Gastroesophageal sphincter (tissue), 4 donors: ENCODE data around the gene HS6ST2. TPM values are rescaled to one million over a fixed set of nuclear protein-coding genes. Genes with fewer than 3 reads are reported as not detected.

Experiments
- ATAC-seq: fragments of 150-250 bp; one replicate; pipeline ENCODE4 v1.9.1; 2016; ENCODE audit warnings: mild to moderate bottlenecking, moderate library complexity
- H3K27ac ChIP-seq, 4 donors: fragments of 200-600 bp; sonication (generic) in 3 of 4; 1 replicate in 3 of 4; 2 replicates in 1 of 4; pipeline ENCODE4 v1.5.1; 2016 to 2019
- H3K27me3 ChIP-seq: fragments of 200-600 bp; sonication (generic); one replicate; pipeline ENCODE4 v1.5.1; 2019
- H3K36me3 ChIP-seq, 2 donors: fragments of 200-600 bp; sonication (generic); one replicate each; pipeline ENCODE4 v1.5.1; 2019; ENCODE audit warnings: control low read depth in 1 of 2
- H3K4me1 ChIP-seq, 3 donors: fragments of 200-600 bp; sonication (generic); 1 replicate in 2 of 3; 2 replicates in 1 of 3; pipeline ENCODE4 v1.5.1; 2016 to 2019; ENCODE audit warnings: control low read depth in 2 of 3
- H3K4me3 ChIP-seq, 2 donors: fragments of 200-600 bp; sonication (generic); one replicate each; pipeline ENCODE4 v1.5.1; 2019; ENCODE audit warnings: mild to moderate bottlenecking in 1 of 2, moderate library complexity in 1 of 2
- H3K9me3 ChIP-seq, 3 donors: fragments of 200-600 bp; sonication (generic); one replicate each; pipeline ENCODE4 v1.5.1; 2017 to 2019; ENCODE audit warnings: control low read depth in 2 of 3
- CTCF ChIP-seq, 4 experiments: fragments of 200-600 bp in 2 of 4; fragments of 450-650 bp in 2 of 4; sonication (generic) in 1 of 4; IDR thresholded peaks; one replicate each; pipeline ENCODE4 v1.5.1; 2017 to 2019; ENCODE audit warnings: antibody characterized with exemption in 4 of 4, mild to moderate bottlenecking in 2 of 4, moderate library complexity in 2 of 4
- EP300 ChIP-seq: sonication (generic); formaldehyde crosslinking; IDR thresholded peaks from one replicate; pipeline ENCODE4 v1.6.1; 2017; ENCODE audit warnings: antibody characterized with exemption, mild to moderate bottlenecking
- POLR2A ChIP-seq, 2 donors: fragments of 450-650 bp; IDR thresholded peaks; one replicate each; pipeline ENCODE4 v1.6.1; 2017; ENCODE audit warnings: antibody characterized with exemption in 2 of 2, mild to moderate bottlenecking in 2 of 2, moderate library complexity in 1 of 2
- POLR2AphosphoS5 ChIP-seq: sonication (generic); formaldehyde crosslinking; IDR thresholded peaks from one replicate; pipeline ENCODE4 v1.6.1; 2017; ENCODE audit warnings: antibody characterized with exemption
- WGBS, 2 donors: methylation state at CpG; one replicate each; pipeline ENCODE4 v1.1.5; 2018; ENCODE audit warnings: low coverage in 1 of 2; 5-methylcytosine and 5-hydroxymethylcytosine counted together
- total RNA-seq, 4 donors: library from RNA; depleted of rRNA; stranded (reverse); fragments of >200 nt; gene quantifications; one replicate each; pipeline ENCODE4 v1.1.0, GENCODE V29; 2016

Gene HS6ST2
- total RNA-seq, 4 donors from 2014 or later = 0.08 to 1.9 (median 0.22) TPM

- TF ChIP-seq CTCF (IDR thresholded peaks at IDR 0.05) = no peak
- TF ChIP-seq EP300 = no peak
- TF ChIP-seq POLR2A (IDR thresholded peaks at IDR 0.05) = no peak
- TF ChIP-seq POLR2AphosphoS5 = no peak
- H3K27ac ChIP-seq = no peak overlapping the region
- H3K27me3 ChIP-seq = no peaks in the 10 kb centered on the region
- ATAC-seq = no peak
- H3K4me1 ChIP-seq = no peaks in the 10 kb centered on the region
- 71 to 92% methylated on average over 2 to 5 of the region's 5 CpGs for WGBS, 2 donors
- no peaks in the 10 kb centered on the region for H3K36me3 ChIP-seq
- no peaks in the 10 kb centered on the region for H3K9me3 ChIP-seq
- no peak overlapping the region for H3K4me3 ChIP-seq
Measured at GRCh38 chrX:132834109-132834508, 124.3 kb downstream of the HS6ST2 start.

- WGBS, 2 donors = 38 to 42% methylated on average over 1 to 2 of the region's 2 CpGs
- Histone ChIP-seq H3K36me3 (no peaks in the 10 kb centered on the region), H3K4me1 (no peaks in the 10 kb centered on the region), H3K27ac (no peak overlapping the region), H3K9me3 (no peaks in the 10 kb centered on the region), H3K4me3 (no peak overlapping the region), H3K27me3 (no peaks in the 10 kb centered on the region)
- ATAC-seq = no peak
- no peak for TF ChIP-seq EP300
- no peak for TF ChIP-seq CTCF (IDR thresholded peaks at IDR 0.05)
- TF ChIP-seq POLR2AphosphoS5 = no peak
- TF ChIP-seq POLR2A (IDR thresholded peaks at IDR 0.05) = no peak
Measured at GRCh38 chrX:132833373-132833772, 125.1 kb downstream of the HS6ST2 start.

- Histone ChIP-seq H3K27me3 (no peaks in the 10 kb centered on the region), H3K27ac (no peak overlapping the region), H3K9me3 (no peaks in the 10 kb centered on the region), H3K4me3 (no peak overlapping the region), H3K36me3 (no peaks in the 10 kb centered on the region), H3K4me1 (no peaks in the 10 kb centered on the region)
- peak; percentile 43 for ATAC-seq
- no peak for TF ChIP-seq EP300
- no peak for TF ChIP-seq CTCF (IDR thresholded peaks at IDR 0.05)
- no peak for TF ChIP-seq POLR2A (IDR thresholded peaks at IDR 0.05)
- no peak for TF ChIP-seq POLR2AphosphoS5
- 67 to 83% methylated on average over 1 to 6 of the region's 8 CpGs for WGBS, 2 donors
Measured at GRCh38 chrX:132831336-132831973, 127.0 kb downstream of the HS6ST2 start.

GRCh38 chrX:132822634-132823012, 135.8 kb downstream of the HS6ST2 start:
- no peak overlapping the region for H3K4me3 ChIP-seq
- no peak for ATAC-seq
- no peaks in the 10 kb centered on the region for H3K36me3 ChIP-seq
- 0 to 52% methylated on average over 1 to 2 of the region's 2 CpGs for WGBS, 2 donors
- no peaks in the 10 kb centered on the region for H3K27me3 ChIP-seq
- H3K9me3 ChIP-seq = no peaks in the 10 kb centered on the region
- TF ChIP-seq POLR2AphosphoS5 (no peak), POLR2A (IDR thresholded peaks at IDR 0.05) (no peak), EP300 (no peak), CTCF (IDR thresholded peaks at IDR 0.05) (no peak)
- H3K4me1 ChIP-seq = no peaks in the 10 kb centered on the region
- no peak overlapping the region for H3K27ac ChIP-seq

GRCh38 chrX:132821974-132822633, 136.3 kb downstream of the HS6ST2 start:
- Histone ChIP-seq H3K36me3 (no peaks in the 10 kb centered on the region), H3K27me3 (no peaks in the 10 kb centered on the region), H3K4me3 (no peak overlapping the region), H3K4me1 (no peaks in the 10 kb centered on the region), H3K9me3 (no peaks in the 10 kb centered on the region), H3K27ac (no peak overlapping the region)
- no peak for TF ChIP-seq EP300
- TF ChIP-seq CTCF (IDR thresholded peaks at IDR 0.05) = no peak
- no peak for TF ChIP-seq POLR2AphosphoS5
- TF ChIP-seq POLR2A (IDR thresholded peaks at IDR 0.05) = no peak
- no CpG with 5 or more reads among the region's 3 CpGs for WGBS, 2 donors
- ATAC-seq = no peak
